ENCODE results near the gene ZNF689. TPM values are rescaled to one million over a fixed set of nuclear protein-coding genes. Genes with fewer than 3 reads are reported as not detected.

Gene ZNF689
- total RNA-seq, 3 donors from 2014 or later (not counting 1 experiment from before 2014, with no cell fraction given), result 8.8 to 9.3 (median 9.1) TPM

DNA sequence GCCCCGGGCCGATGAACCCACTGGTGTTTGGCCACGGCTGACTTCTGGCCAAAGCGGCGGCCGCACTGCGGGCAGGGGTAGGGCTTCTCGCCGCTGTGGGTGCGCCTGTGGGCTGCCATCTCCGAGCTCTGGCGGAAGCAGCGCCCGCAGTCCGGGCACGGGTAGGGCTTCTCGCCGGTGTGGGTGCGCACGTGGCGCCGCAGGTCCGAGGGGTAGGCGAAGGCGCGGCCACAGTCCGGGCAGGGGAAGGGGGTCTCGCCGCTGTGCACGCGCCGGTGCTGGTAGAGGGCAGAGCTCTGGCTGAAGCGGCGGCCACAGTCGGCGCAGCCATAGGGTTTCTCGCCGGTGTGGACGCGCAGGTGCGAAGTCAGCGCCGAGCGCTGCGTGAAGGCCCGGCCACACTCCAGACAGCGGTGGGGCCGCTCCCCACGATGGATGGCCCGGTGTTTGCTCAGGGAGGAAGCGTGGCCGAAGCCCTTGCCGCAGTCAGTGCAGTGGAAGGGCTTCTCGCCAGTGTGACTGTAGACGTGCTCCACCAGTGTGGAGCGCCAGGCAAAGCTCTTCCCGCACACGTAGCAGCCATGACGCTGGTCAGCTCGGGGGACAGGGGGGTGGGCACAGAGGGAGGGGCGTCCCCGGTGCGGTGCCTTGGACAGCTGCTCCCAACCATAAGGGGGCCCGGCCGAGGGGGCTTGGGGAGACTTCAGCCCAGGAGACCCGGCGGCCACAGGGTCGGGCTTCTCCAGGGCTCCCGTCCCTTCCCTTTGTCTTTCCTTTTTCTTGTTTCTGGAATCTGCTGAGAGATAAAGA lies 54.7 kb downstream of the ZNF689 start:
- WGBS (ENCODE audit: insufficient coverage), result 96% methylated on average over 69 of the region's 69 CpGs
- H3K27ac Mint-ChIP-seq, result peak overlapping the region; percentile 89 to 94
- peak overlapping the region; percentile 67 for H3K4me3 Mint-ChIP-seq
- Histone ChIP-seq H3K9me3 (ENCODE audit: control insufficient read depth, insufficient read depth, low read length) (no peaks in the 10 kb centered on the region), H3K27me3 (ENCODE audit: control insufficient read depth, insufficient read depth, low read length) (no peaks in the 10 kb centered on the region), H3K27ac (ENCODE audit: low read length) (no peak overlapping the region), H3K4me1 (ENCODE audit: control insufficient read depth, insufficient read depth, low read length) (peaks cover 68% of the 10 kb centered on the region), H3K4me3 (ENCODE audit: low read length) (no peak overlapping the region), H3K36me3 (ENCODE audit: control insufficient read depth, insufficient read depth, low read length) (peaks cover 25% of the 10 kb centered on the region)
- TF ChIP-seq CTCF (IDR thresholded peaks at IDR 0.05), result no peak
- no peaks in the 10 kb centered on the region for H3K36me3 Mint-ChIP-seq
- H3K27me3 Mint-ChIP-seq (ENCODE audit: low read depth in 2 of 2), result no peaks in the 10 kb centered on the region
- DNase-seq (no peak), ATAC-seq (no peak)
- intact Hi-C loops (cut with micrococcal nuclease), result no loop called here
- H3K4me1 Mint-ChIP-seq, result peaks cover 39 to 42% of the 10 kb centered on the region in 2 donors
- no peaks in the 10 kb centered on the region for H3K9me3 Mint-ChIP-seq

DNA sequence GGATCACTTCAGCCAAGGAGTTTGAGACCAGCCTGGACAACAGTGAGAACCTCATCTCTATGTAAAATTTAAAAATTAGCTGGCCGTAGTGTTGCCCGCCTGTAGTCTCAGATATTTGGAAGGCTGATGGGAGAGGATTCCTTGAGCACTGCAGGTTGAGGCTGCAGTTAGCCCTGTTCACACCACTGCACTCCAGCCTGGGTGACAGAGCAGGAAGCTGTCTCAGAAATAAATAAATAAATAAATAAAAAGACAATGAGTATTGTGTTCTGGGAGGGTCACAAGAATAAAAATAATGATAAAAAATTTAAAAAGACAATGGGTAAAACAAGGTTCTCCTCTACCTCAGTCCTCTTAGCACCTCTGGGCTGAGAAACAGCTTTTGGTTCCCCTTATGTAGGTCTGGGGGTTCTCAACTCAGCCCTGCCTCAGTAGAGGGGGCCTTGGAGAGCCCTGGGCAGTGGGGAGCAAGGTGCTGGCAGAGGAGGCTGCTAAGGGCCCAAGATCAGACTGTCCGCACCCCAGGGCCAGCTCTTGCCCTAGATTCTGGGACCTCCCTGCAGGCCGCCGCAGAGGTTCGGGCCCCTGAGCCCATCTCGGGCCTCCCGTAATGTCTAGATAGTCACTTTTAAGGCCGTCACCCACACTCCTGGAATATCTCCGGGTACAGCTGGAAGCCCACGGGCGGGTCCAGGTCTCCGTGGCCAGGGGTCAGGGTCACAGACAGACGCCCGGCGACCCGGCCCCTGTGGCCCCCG lies 55.5 kb downstream of the ZNF689 start:
- no peaks in the 10 kb centered on the region for H3K36me3 Mint-ChIP-seq
- H3K4me1 Mint-ChIP-seq, result peaks cover 39 to 42% of the 10 kb centered on the region in 2 donors
- WGBS (ENCODE audit: insufficient coverage), result 97% methylated on average over 18 of the region's 18 CpGs
- H3K27ac Mint-ChIP-seq, result peak overlapping the region in 1 of 2 donors; percentile 90
- no peak overlapping the region for H3K27ac ChIP-seq (ENCODE audit: low read length)
- H3K36me3 ChIP-seq (ENCODE audit: control insufficient read depth, insufficient read depth, low read length), result peaks cover 25% of the 10 kb centered on the region
- DNase-seq (no peak), ATAC-seq (no peak)
- H3K27me3 Mint-ChIP-seq (ENCODE audit: low read depth in 2 of 2), result no peaks in the 10 kb centered on the region
- H3K9me3 ChIP-seq (ENCODE audit: control insufficient read depth, insufficient read depth, low read length), result no peaks in the 10 kb centered on the region
- no peak overlapping the region for H3K4me3 ChIP-seq (ENCODE audit: low read length)
- no peaks in the 10 kb centered on the region for H3K27me3 ChIP-seq (ENCODE audit: control insufficient read depth, insufficient read depth, low read length)
- peaks cover 68% of the 10 kb centered on the region for H3K4me1 ChIP-seq (ENCODE audit: control insufficient read depth, insufficient read depth, low read length)
- no peaks in the 10 kb centered on the region for H3K9me3 Mint-ChIP-seq
- intact Hi-C loops (cut with micrococcal nuclease), result no loop called here
- TF ChIP-seq CTCF (IDR thresholded peaks at IDR 0.05), result no peak
- peak overlapping the region; percentile 28 for H3K4me3 Mint-ChIP-seq

DNA sequence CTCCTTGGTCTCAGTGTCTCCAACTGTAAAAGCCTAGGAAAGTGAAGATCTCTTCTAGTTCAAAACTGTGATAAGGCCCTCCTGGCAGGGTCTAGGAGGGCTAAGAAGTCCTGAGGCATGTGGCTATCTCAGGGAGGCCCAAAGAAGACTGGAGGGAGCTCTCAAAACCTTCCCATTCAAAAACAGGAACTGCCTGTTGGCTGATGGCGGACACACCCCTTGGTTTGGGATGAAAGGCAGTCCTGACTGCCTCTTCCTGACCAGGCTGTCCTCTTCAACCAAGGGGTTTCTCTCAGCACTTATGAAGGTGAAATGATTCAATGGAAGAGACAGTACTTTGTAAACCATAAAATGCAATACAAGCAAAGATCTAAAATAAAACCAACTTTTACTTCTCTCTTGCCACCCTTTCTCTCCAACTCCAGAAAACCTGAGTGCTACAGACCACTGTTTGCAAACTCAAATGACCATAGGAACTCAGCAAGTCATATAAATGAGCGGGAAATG lies 56.7 kb downstream of the ZNF689 start:
- Histone ChIP-seq H3K27ac (ENCODE audit: low read length) (peak overlapping the region; percentile 33), H3K27me3 (ENCODE audit: control insufficient read depth, insufficient read depth, low read length) (no peaks in the 10 kb centered on the region), H3K36me3 (ENCODE audit: control insufficient read depth, insufficient read depth, low read length) (peaks cover 25% of the 10 kb centered on the region), H3K9me3 (ENCODE audit: control insufficient read depth, insufficient read depth, low read length) (no peaks in the 10 kb centered on the region), H3K4me3 (ENCODE audit: low read length) (no peak overlapping the region), H3K4me1 (ENCODE audit: control insufficient read depth, insufficient read depth, low read length) (peaks cover 60% of the 10 kb centered on the region)
- Mint-ChIP-seq H3K4me3 (no peak overlapping the region), H3K27me3 (ENCODE audit: low read depth in 2 of 2) (no peaks in the 10 kb centered on the region), H3K9me3 (no peaks in the 10 kb centered on the region), H3K27ac (peak overlapping the region; percentile 90 to 93), H3K4me1 (peaks cover 28 to 36% of the 10 kb centered on the region in 2 donors), H3K36me3 (no peaks in the 10 kb centered on the region)
- no peak for TF ChIP-seq CTCF (IDR thresholded peaks at IDR 0.05)
- 92% methylated on average over 2 of the region's 2 CpGs for WGBS (ENCODE audit: insufficient coverage)
- DNase-seq (no peak), ATAC-seq (no peak)
- intact Hi-C loops (cut with micrococcal nuclease), result no loop called here

Data from natural killer cell (primary cell).